ENCODE results near the gene BGLAP.

- TF ChIP-seq EZH2 (IDR thresholded peaks at IDR 0.05; ENCODE audit: insufficient read depth, low read length) (no peak), CTCF (IDR thresholded peaks at IDR 0.05; ENCODE audit: insufficient read depth, low read depth, low read length) (no peak)
Measured at GRCh38 chr1:156226782-156227181, 15.2 kb upstream of the BGLAP start.
